MM.1S (cell line): ENCODE measurements around the gene LRATD1.

Experiments used
- DNase-seq: peaks from one replicate; pipeline ENCODE4 v3.0.0-alpha.2; 2015
- H2AFZ ChIP-seq: fragments of 300-600 bp; sonication (generic); 2 replicates; pipeline ENCODE4 v1.6.0; 2016; ENCODE audit warnings: antibody characterized with exemption, low read length
- H3F3A ChIP-seq: fragments of 300-600 bp; sonication (generic); 2 replicates; pipeline ENCODE4 v1.6.1; 2016; ENCODE audit warnings: mild to moderate bottlenecking, antibody characterized with exemption, low read length, moderate library complexity, mixed read lengths; ENCODE audit not compliant: insufficient read depth
- H3K27ac ChIP-seq: fragments of 300-600 bp; sonication (generic); 2 replicates; pipeline ENCODE4 v1.5.1; 2016; ENCODE audit warnings: mild to moderate bottlenecking, low read length
- H3K27me3 ChIP-seq: fragments of 300-600 bp; sonication (generic); replicated peaks from 2 replicates; pipeline ENCODE4 v1.6.0; 2016; ENCODE audit warnings: low read length; ENCODE audit not compliant: insufficient read depth
- H3K36me3 ChIP-seq: fragments of 300-600 bp; sonication (generic); replicated peaks from 2 replicates; pipeline ENCODE4 v1.6.1; 2016; ENCODE audit warnings: mild to moderate bottlenecking, low read length, mixed read lengths; ENCODE audit not compliant: insufficient read depth
- H3K4me1 ChIP-seq: fragments of 300-600 bp; sonication (generic); 2 replicates; pipeline ENCODE4 v1.6.1; 2016; ENCODE audit warnings: low read length, mixed read lengths
- H3K4me2 ChIP-seq: fragments of 300-600 bp; sonication (generic); 2 replicates; pipeline ENCODE4 v1.6.0; 2016; ENCODE audit warnings: low read depth, low read length
- H3K4me3 ChIP-seq: fragments of 300-600 bp; sonication (generic); 2 replicates; pipeline ENCODE4 v1.5.1; 2016; ENCODE audit warnings: low read length, mixed read lengths
- H3K79me2 ChIP-seq: fragments of 300-600 bp; sonication (generic); 2 replicates; pipeline ENCODE4 v1.6.1; 2016; ENCODE audit warnings: mixed run types, low read length, mixed read lengths
- H3K9ac ChIP-seq: fragments of 300-600 bp; sonication (generic); 2 replicates; pipeline ENCODE4 v1.6.1; 2016; ENCODE audit warnings: low read length, mixed read lengths
- H3K9me2 ChIP-seq: fragments of 300-600 bp; sonication (generic); replicated peaks from 2 replicates; pipeline ENCODE4 v1.6.1; 2016; ENCODE audit warnings: mild to moderate bottlenecking, low read length, mixed read lengths; ENCODE audit not compliant: insufficient read depth
- H3K9me3 ChIP-seq: fragments of 300-600 bp; sonication (generic); replicated peaks from 2 replicates; pipeline ENCODE4 v1.6.1; 2016; ENCODE audit warnings: mild to moderate bottlenecking, low read length, mixed read lengths; ENCODE audit not compliant: insufficient read depth
- H4K20me1 ChIP-seq: fragments of 300-600 bp; sonication (generic); 2 replicates; pipeline ENCODE4 v1.6.1; 2016; ENCODE audit warnings: mild to moderate bottlenecking, low read length, moderate library complexity, mixed read lengths; ENCODE audit not compliant: insufficient read depth
- CTCF ChIP-seq: fragments of 300-600 bp; sonication (generic); IDR thresholded peaks from 2 replicates; pipeline ENCODE4 v1.5.1; 2016; ENCODE audit warnings: antibody characterized with exemption, low read length, mixed read lengths
- EZH2 ChIP-seq: fragments of 300-600 bp; sonication (generic); optimal IDR thresholded peaks from 2 replicates; pipeline ENCODE3; 2017; ENCODE audit warnings: low read depth, mild to moderate bottlenecking, antibody characterized with exemption, low read length, mixed read lengths
- EZH2phosphoT487 ChIP-seq: fragments of 300-600 bp; sonication (generic); IDR thresholded peaks from 2 replicates; pipeline ENCODE4 v1.6.1; 2018; ENCODE audit warnings: antibody characterized with exemption, low read length

The LRATD1 gene

GRCh38 chr2:14642499-14642898, 10.0 kb downstream of the LRATD1 start:
- Histone ChIP-seq H3K79me2 (no peaks in the 10 kb centered on the region), H3K9me3 (no peaks in the 10 kb centered on the region), H4K20me1 (no peaks in the 10 kb centered on the region), H3F3A (no peaks in the 10 kb centered on the region), H3K36me3 (no peaks in the 10 kb centered on the region), H3K4me3 (no peak overlapping the region), H3K9ac (no peak overlapping the region), H3K27ac (no peak overlapping the region), H3K9me2 (no peaks in the 10 kb centered on the region), H3K4me2 (no peak overlapping the region), H3K4me1 (no peaks in the 10 kb centered on the region), H3K27me3 (no peaks in the 10 kb centered on the region), H2AFZ (no peak overlapping the region)
- no peak for TF ChIP-seq EZH2phosphoT487
- no peak for TF ChIP-seq EZH2
- TF ChIP-seq CTCF: no peak
- DNase-seq: no peak

- H3K4me2 ChIP-seq: no peak overlapping the region
- H3K36me3 ChIP-seq: no peaks in the 10 kb centered on the region
- H3F3A ChIP-seq: no peaks in the 10 kb centered on the region
- H3K9me3 ChIP-seq: no peaks in the 10 kb centered on the region
- no peaks in the 10 kb centered on the region for H3K27me3 ChIP-seq
- H3K9ac ChIP-seq: no peak overlapping the region
- H3K27ac ChIP-seq: no peak overlapping the region
- H3K79me2 ChIP-seq: no peaks in the 10 kb centered on the region
- TF ChIP-seq CTCF (no peak), EZH2phosphoT487 (no peak), EZH2 (no peak)
- no peak for DNase-seq
- H4K20me1 ChIP-seq: no peaks in the 10 kb centered on the region
- no peaks in the 10 kb centered on the region for H3K4me1 ChIP-seq
- H2AFZ ChIP-seq: no peak overlapping the region
- H3K4me3 ChIP-seq: no peak overlapping the region
- no peaks in the 10 kb centered on the region for H3K9me2 ChIP-seq
Observed at GRCh38 chr2:14647714-14648113, 15.2 kb downstream of the LRATD1 start.

- Histone ChIP-seq H3K4me3 (no peak overlapping the region), H3K9ac (no peak overlapping the region), H2AFZ (no peak overlapping the region), H4K20me1 (no peaks in the 10 kb centered on the region), H3K79me2 (no peaks in the 10 kb centered on the region), H3F3A (no peaks in the 10 kb centered on the region), H3K9me3 (no peaks in the 10 kb centered on the region), H3K9me2 (no peaks in the 10 kb centered on the region), H3K4me1 (peaks cover 9% of the 10 kb centered on the region), H3K27me3 (no peaks in the 10 kb centered on the region), H3K4me2 (no peak overlapping the region), H3K27ac (no peak overlapping the region), H3K36me3 (no peaks in the 10 kb centered on the region)
- no peak for TF ChIP-seq CTCF
- no peak for TF ChIP-seq EZH2phosphoT487
- no peak for TF ChIP-seq EZH2
- DNase-seq: no peak
Observed at GRCh38 chr2:14650066-14650465, 17.5 kb downstream of the LRATD1 start.
